Bronchial epithelial cell (primary cell): ENCODE measurements around the gene GPR161. TPM values are rescaled to one million over a fixed set of nuclear protein-coding genes. Genes with fewer than 3 reads are reported as not detected.

Experiments used
- DNase-seq: peaks from one replicate; pipeline ENCODE4 v3.0.0-alpha.2; 2010; ENCODE audit warnings: low read depth
- FAIRE-seq: peaks from 2 replicates; lab custom pipeline; 2011; peaks lifted over from hg19 to GRCh38; lab: Jason Lieb, UNC
- H3K27me3 ChIP-seq: 2 replicates; pipeline ENCODE4 v1.5.1; 2011; ENCODE audit warnings: low read length; ENCODE audit not compliant: control insufficient read depth, insufficient read depth
- H3K36me3 ChIP-seq: 2 replicates; pipeline ENCODE4 v1.5.1; 2011; ENCODE audit warnings: low read length; ENCODE audit not compliant: control insufficient read depth, insufficient read depth
- H3K4me3 ChIP-seq: 2 replicates; pipeline ENCODE4 v1.5.1; 2011; ENCODE audit warnings: mild to moderate bottlenecking, low read depth, low read length, control low read depth
- CTCF ChIP-seq: IDR thresholded peaks from 2 replicates; pipeline ENCODE4 v1.5.1; 2011; ENCODE audit warnings: mild to moderate bottlenecking, moderate library complexity, low read length, control low read depth, inconsistent platforms; ENCODE audit not compliant: insufficient read depth, severe bottlenecking
- total RNA-seq: library from RNA; depleted of rRNA; stranded (reverse); fragments of >200 nt; gene quantifications from 2 replicates; pipeline ENCODE4 v1.2.1, GENCODE V29; 2014

GPR161 gene
- total RNA-seq, 1 donor from 2014 or later, result 8.2 TPM

GRCh38 chr1:168088511-168089325 is 48.0 kb downstream of the GPR161 start:
- FAIRE-seq, result no peak
- Histone ChIP-seq H3K36me3 (peaks cover 2% of the 10 kb centered on the region), H3K4me3 (no peak overlapping the region), H3K27me3 (no peaks in the 10 kb centered on the region)
- no peak for TF ChIP-seq CTCF
- no peak for DNase-seq

DNA sequence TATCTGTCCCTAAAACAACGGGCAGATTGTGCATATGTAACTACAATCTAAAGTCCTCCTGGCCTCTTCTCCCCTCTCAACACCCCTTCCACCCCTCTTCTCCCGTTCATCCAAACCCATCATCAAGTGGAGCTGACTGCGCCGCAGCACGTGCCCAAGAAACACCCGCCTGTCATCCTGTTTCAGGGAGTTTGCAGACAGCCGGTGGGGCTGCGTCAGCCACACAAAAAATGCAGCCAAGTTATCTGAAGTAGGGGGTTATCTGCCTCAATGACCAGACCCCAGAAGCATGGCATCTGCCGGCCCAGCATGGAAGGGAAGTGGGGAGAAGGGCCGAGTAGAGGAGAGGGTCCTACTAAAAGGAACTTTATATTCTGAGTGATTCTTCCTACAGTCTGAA is 49.0 kb downstream of the GPR161 start:
- Histone ChIP-seq H3K36me3 (peaks cover 2% of the 10 kb centered on the region), H3K27me3 (no peaks in the 10 kb centered on the region), H3K4me3 (no peak overlapping the region)
- TF ChIP-seq CTCF, result no peak
- no peak for DNase-seq
- no peak for FAIRE-seq

DNA sequence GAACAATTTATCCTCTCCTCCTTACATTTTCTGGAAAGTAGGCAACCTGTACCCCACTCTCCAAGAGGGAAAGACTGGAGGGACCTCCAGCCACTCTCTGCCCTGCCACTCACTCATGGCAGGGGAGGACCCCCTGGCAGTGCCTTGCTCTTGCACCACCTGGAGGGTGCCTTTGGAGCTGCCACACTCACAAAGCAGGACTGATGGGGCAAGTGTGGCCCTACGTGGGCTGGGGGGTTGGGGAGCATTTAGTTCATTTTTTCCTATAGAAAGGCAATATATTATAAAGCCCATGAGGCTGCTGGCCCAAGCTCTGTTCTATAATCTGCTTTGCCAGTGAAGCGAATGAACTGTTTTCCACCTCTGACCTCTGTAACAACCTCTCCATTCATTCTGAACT is 50.3 kb downstream of the GPR161 start:
- DNase-seq (no peak), FAIRE-seq (no peak)
- no peak for TF ChIP-seq CTCF
- Histone ChIP-seq H3K27me3 (no peaks in the 10 kb centered on the region), H3K4me3 (no peak overlapping the region), H3K36me3 (peaks cover 2% of the 10 kb centered on the region)

DNA sequence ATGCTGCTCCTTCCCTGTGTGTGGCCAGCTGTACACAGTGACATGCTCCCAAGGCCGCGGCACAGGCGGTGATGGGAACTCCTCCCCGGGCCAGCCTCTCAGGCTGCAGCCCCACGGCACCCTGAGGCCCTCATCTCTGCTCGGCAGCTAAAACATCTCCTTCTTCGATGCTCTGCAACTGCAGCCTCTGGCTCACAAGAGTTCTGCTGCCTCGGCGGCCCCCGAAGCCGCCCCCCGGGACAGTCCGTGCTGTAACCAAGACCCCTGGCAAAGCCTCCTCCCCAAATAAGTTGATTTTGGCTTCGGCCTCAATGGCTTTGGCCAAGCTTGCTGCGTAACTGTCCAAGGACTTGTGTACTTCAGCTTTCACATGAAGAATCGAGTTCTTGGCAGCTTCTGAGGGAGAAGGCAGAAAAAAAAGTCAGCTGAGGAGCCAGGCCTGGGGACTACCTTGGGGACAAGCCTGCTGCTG is 51.3 kb downstream of the GPR161 start:
- DNase-seq (no peak), FAIRE-seq (no peak)
- H3K27me3 ChIP-seq, result no peaks in the 10 kb centered on the region
- peaks cover 2% of the 10 kb centered on the region for H3K36me3 ChIP-seq
- no peak overlapping the region for H3K4me3 ChIP-seq
- TF ChIP-seq CTCF, result no peak

- H3K4me3 ChIP-seq, result no peak overlapping the region
- DNase-seq (peak; percentile 26), FAIRE-seq (no peak)
- H3K36me3 ChIP-seq, result peaks cover 2% of the 10 kb centered on the region
- H3K27me3 ChIP-seq, result no peaks in the 10 kb centered on the region
- TF ChIP-seq CTCF, result peak; percentile 89
Measured at GRCh38 chr1:168084396-168085231, 52.1 kb downstream of the GPR161 start.
